T-helper 1 cell treated with Interleukin-12 subunit alpha and Interleukin-12 subunit beta and Interleukin-4 antibody, amounts not matched to agents 30 μg/mL and 1 μg/mL, for 36 hours (primary cell): ENCODE results near the gene GRAMD2A.
A peak's percentile ranks its signal among the peaks of the same experiment; 100 is the strongest.

Experiments used
- H3K27ac Mint-ChIP-seq: one replicate; pipeline ENCODE4 v1.8.0; 2021; ENCODE audit warnings: mild to moderate bottlenecking, mixed read lengths
- H3K27me3 Mint-ChIP-seq: one replicate; pipeline ENCODE4 v1.8.0; 2021; ENCODE audit warnings: low read depth, mixed read lengths
- H3K36me3 Mint-ChIP-seq: one replicate; pipeline ENCODE4 v1.8.0; 2021; ENCODE audit warnings: low read depth, mixed read lengths
- H3K4me1 Mint-ChIP-seq: one replicate; pipeline ENCODE4 v1.8.0; 2021; ENCODE audit warnings: low read depth, mixed read lengths
- H3K4me3 Mint-ChIP-seq: one replicate; pipeline ENCODE4 v1.8.0; 2021; ENCODE audit warnings: mild to moderate bottlenecking, moderate library complexity, mixed read lengths
- H3K9me3 Mint-ChIP-seq: one replicate; pipeline ENCODE4 v1.8.0; 2021; ENCODE audit warnings: mixed read lengths

GRAMD2A gene

GRCh38 chr15:72197460-72198355, at the start of gene GRAMD2A:
Gene GRAMD2A, minus strand, starts transcription at chr15:72197787.
- peaks cover 12% of the 10 kb centered on the region for H3K27me3 Mint-ChIP-seq
- peak within 1 kb of the TSS; percentile 63 for H3K4me3 Mint-ChIP-seq
- no peaks in the 10 kb centered on the region for H3K9me3 Mint-ChIP-seq
- no peak within 1 kb of the TSS for H3K27ac Mint-ChIP-seq
- peaks cover 12% of the 10 kb centered on the region for H3K4me1 Mint-ChIP-seq
- peaks cover 45% of the 10 kb centered on the region for H3K36me3 Mint-ChIP-seq

GRCh38 chr15:72242775-72243370, 45.3 kb upstream of the GRAMD2A start:
- H3K27ac Mint-ChIP-seq = no peak overlapping the region
- no peaks in the 10 kb centered on the region for H3K9me3 Mint-ChIP-seq
- no peaks in the 10 kb centered on the region for H3K27me3 Mint-ChIP-seq
- H3K4me3 Mint-ChIP-seq = no peak overlapping the region
- H3K36me3 Mint-ChIP-seq = peaks cover 41% of the 10 kb centered on the region
- H3K4me1 Mint-ChIP-seq = peaks cover 10% of the 10 kb centered on the region

- Mint-ChIP-seq H3K9me3 (no peaks in the 10 kb centered on the region), H3K27ac (no peak overlapping the region), H3K4me3 (no peak overlapping the region), H3K36me3 (peaks cover 31% of the 10 kb centered on the region), H3K4me1 (peaks cover 29% of the 10 kb centered on the region), H3K27me3 (no peaks in the 10 kb centered on the region)
These were observed 42.1 kb upstream of the GRAMD2A start for GRCh38 chr15:72239652-72240051.

GRCh38 chr15:72238586-72238985, 41.0 kb upstream of the GRAMD2A start:
- peaks cover 35% of the 10 kb centered on the region for H3K4me1 Mint-ChIP-seq
- H3K4me3 Mint-ChIP-seq = no peak overlapping the region
- H3K9me3 Mint-ChIP-seq = no peaks in the 10 kb centered on the region
- H3K27ac Mint-ChIP-seq = no peak overlapping the region
- H3K27me3 Mint-ChIP-seq = no peaks in the 10 kb centered on the region
- peaks cover 30% of the 10 kb centered on the region for H3K36me3 Mint-ChIP-seq

- no peaks in the 10 kb centered on the region for H3K9me3 Mint-ChIP-seq
- H3K27me3 Mint-ChIP-seq = no peaks in the 10 kb centered on the region
- H3K27ac Mint-ChIP-seq = peak overlapping the region; percentile 89
- peaks cover 33% of the 10 kb centered on the region for H3K4me1 Mint-ChIP-seq
- H3K4me3 Mint-ChIP-seq = peak overlapping the region; percentile 75
- H3K36me3 Mint-ChIP-seq = peaks cover 28% of the 10 kb centered on the region
These were observed 40.3 kb upstream of the GRAMD2A start for GRCh38 chr15:72237853-72238224.

GRCh38 chr15:72237029-72237852, 39.7 kb upstream of the GRAMD2A start:
- peak overlapping the region; percentile 89 for H3K27ac Mint-ChIP-seq
- peaks cover 22% of the 10 kb centered on the region for H3K36me3 Mint-ChIP-seq
- H3K27me3 Mint-ChIP-seq = no peaks in the 10 kb centered on the region
- peak overlapping the region; percentile 75 for H3K4me3 Mint-ChIP-seq
- no peaks in the 10 kb centered on the region for H3K9me3 Mint-ChIP-seq
- peaks cover 36% of the 10 kb centered on the region for H3K4me1 Mint-ChIP-seq

- Mint-ChIP-seq H3K4me3 (peak overlapping the region; percentile 75), H3K9me3 (no peaks in the 10 kb centered on the region), H3K36me3 (peaks cover 14% of the 10 kb centered on the region), H3K27ac (peak overlapping the region; percentile 89), H3K27me3 (no peaks in the 10 kb centered on the region), H3K4me1 (peaks cover 42% of the 10 kb centered on the region)
These were observed 38.9 kb upstream of the GRAMD2A start for GRCh38 chr15:72236381-72237003.

GRCh38 chr15:72235298-72235697, 37.7 kb upstream of the GRAMD2A start:
- H3K27me3 Mint-ChIP-seq = no peaks in the 10 kb centered on the region
- no peaks in the 10 kb centered on the region for H3K9me3 Mint-ChIP-seq
- H3K4me3 Mint-ChIP-seq = no peak overlapping the region
- no peak overlapping the region for H3K27ac Mint-ChIP-seq
- peaks cover 43% of the 10 kb centered on the region for H3K4me1 Mint-ChIP-seq
- H3K36me3 Mint-ChIP-seq = peaks cover 9% of the 10 kb centered on the region

GRCh38 chr15:72233769-72234168, 36.2 kb upstream of the GRAMD2A start:
- Mint-ChIP-seq H3K4me1 (peaks cover 43% of the 10 kb centered on the region), H3K27me3 (no peaks in the 10 kb centered on the region), H3K4me3 (no peak overlapping the region), H3K27ac (no peak overlapping the region), H3K36me3 (peaks cover 13% of the 10 kb centered on the region), H3K9me3 (no peaks in the 10 kb centered on the region)

- Mint-ChIP-seq H3K36me3 (peaks cover 21% of the 10 kb centered on the region), H3K27ac (peak overlapping the region; percentile 99), H3K4me3 (peak overlapping the region; percentile 98), H3K9me3 (no peaks in the 10 kb centered on the region), H3K27me3 (no peaks in the 10 kb centered on the region), H3K4me1 (peaks cover 46% of the 10 kb centered on the region)
These were observed 34.4 kb upstream of the GRAMD2A start for GRCh38 chr15:72231833-72232478.

- Mint-ChIP-seq H3K36me3 (peaks cover 25% of the 10 kb centered on the region), H3K27me3 (no peaks in the 10 kb centered on the region), H3K27ac (peak within 1 kb of the TSS; percentile 99), H3K4me1 (peaks cover 46% of the 10 kb centered on the region), H3K9me3 (no peaks in the 10 kb centered on the region), H3K4me3 (peak within 1 kb of the TSS; percentile 98)
These were observed 33.7 kb upstream of the GRAMD2A start, which contains the start of gene PKM for GRCh38 chr15:72231066-72231832. Gene PKM, minus strand, starts transcription at chr15:72231190. Its CDS starts 12,093 bp downstream, at chr15:72219097.

- Mint-ChIP-seq H3K4me1 (peaks cover 51% of the 10 kb centered on the region), H3K27ac (peak overlapping the region; percentile 99), H3K27me3 (no peaks in the 10 kb centered on the region), H3K9me3 (no peaks in the 10 kb centered on the region), H3K36me3 (peaks cover 29% of the 10 kb centered on the region), H3K4me3 (peak overlapping the region; percentile 98)
These were observed 32.8 kb upstream of the GRAMD2A start for GRCh38 chr15:72230197-72231065.

GRCh38 chr15:72229947-72230196, 32.3 kb upstream of the GRAMD2A start:
- Mint-ChIP-seq H3K36me3 (peaks cover 32% of the 10 kb centered on the region), H3K27me3 (no peaks in the 10 kb centered on the region)

More at GRCh38 chr15:72229947-72230196, 32.3 kb upstream of the GRAMD2A start:
- H3K27ac Mint-ChIP-seq = peak overlapping the region; percentile 99
- H3K9me3 Mint-ChIP-seq = no peaks in the 10 kb centered on the region
- peak overlapping the region; percentile 99 for H3K4me3 Mint-ChIP-seq
- peaks cover 49% of the 10 kb centered on the region for H3K4me1 Mint-ChIP-seq
